Measurements from ENCODE around the gene LHCGR.

Gene LHCGR

DNA sequence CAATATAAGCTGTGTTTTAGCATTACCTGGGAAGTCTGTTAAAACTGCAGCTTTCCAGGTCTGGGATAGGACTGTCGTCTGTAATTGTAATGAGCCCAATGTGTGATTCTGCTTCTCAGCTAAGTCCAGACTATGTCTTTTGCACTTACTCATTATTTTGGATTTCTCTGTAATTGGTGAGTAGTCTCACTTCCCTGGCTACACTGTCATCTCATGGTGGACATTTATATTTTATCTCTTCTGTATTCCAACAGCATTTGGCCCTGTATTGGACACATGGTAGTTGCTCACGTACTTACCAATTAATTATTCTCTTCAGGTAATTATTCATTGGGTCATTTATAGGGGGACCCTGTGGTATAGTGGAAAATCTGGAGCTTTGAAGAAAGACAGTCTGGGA, 28.0 kb downstream of the LHCGR start:
- Histone ChIP-seq H3F3A (ENCODE audit: insufficient read depth) (no peaks in the 10 kb centered on the region), H2AFZ (ENCODE audit: low read depth, low read length, severe bottlenecking) (no peak overlapping the region), H4K20me1 (ENCODE audit: low read depth, low read length) (no peaks in the 10 kb centered on the region), H3K4me2 (ENCODE audit: low read depth, low read length, poor library complexity, severe bottlenecking) (no peak overlapping the region), H3K27ac (ENCODE audit: low read depth, low read length) (no peak overlapping the region), H3K4me3 (ENCODE audit: insufficient read depth, low read length, poor library complexity, severe bottlenecking) (no peak overlapping the region), H3K27me3 (ENCODE audit: low read length) (no peaks in the 10 kb centered on the region), H3K36me3 (ENCODE audit: low read length) (no peaks in the 10 kb centered on the region), H3K9me3 (ENCODE audit: insufficient read depth, low read length) (no peaks in the 10 kb centered on the region), H3K9ac (ENCODE audit: low read length) (no peak overlapping the region), H3K9me2 (replicated peaks; ENCODE audit: insufficient read depth, low read length) (no peaks in the 10 kb centered on the region), H3K79me2 (ENCODE audit: insufficient read depth, low read length) (no peaks in the 10 kb centered on the region)
- TF ChIP-seq CTCF (IDR thresholded peaks at IDR 0.05; ENCODE audit: insufficient read depth, low read length, poor library complexity, severe bottlenecking) (no peak), EZH2phosphoT487 (conservative IDR thresholded peaks at IDR 0.05; ENCODE audit: low read length) (no peak)

- Histone ChIP-seq H3K27ac (ENCODE audit: low read depth, low read length) (no peak overlapping the region), H3K9me2 (replicated peaks; ENCODE audit: insufficient read depth, low read length) (no peaks in the 10 kb centered on the region), H3F3A (ENCODE audit: insufficient read depth) (no peaks in the 10 kb centered on the region), H2AFZ (ENCODE audit: low read depth, low read length, severe bottlenecking) (no peak overlapping the region), H3K27me3 (ENCODE audit: low read length) (no peaks in the 10 kb centered on the region), H3K4me2 (ENCODE audit: low read depth, low read length, poor library complexity, severe bottlenecking) (no peak overlapping the region), H3K79me2 (ENCODE audit: insufficient read depth, low read length) (no peaks in the 10 kb centered on the region), H3K9me3 (ENCODE audit: insufficient read depth, low read length) (no peaks in the 10 kb centered on the region), H3K36me3 (ENCODE audit: low read length) (no peaks in the 10 kb centered on the region), H3K4me3 (ENCODE audit: insufficient read depth, low read length, poor library complexity, severe bottlenecking) (no peak overlapping the region), H3K9ac (ENCODE audit: low read length) (no peak overlapping the region), H4K20me1 (ENCODE audit: low read depth, low read length) (no peaks in the 10 kb centered on the region)
- no peak for TF ChIP-seq CTCF (IDR thresholded peaks at IDR 0.05; ENCODE audit: insufficient read depth, low read length, poor library complexity, severe bottlenecking)
- TF ChIP-seq EZH2phosphoT487 (conservative IDR thresholded peaks at IDR 0.05; ENCODE audit: low read length), result no peak
Measured at GRCh38 chr2:48725696-48726494, 29.6 kb downstream of the LHCGR start.

DNA sequence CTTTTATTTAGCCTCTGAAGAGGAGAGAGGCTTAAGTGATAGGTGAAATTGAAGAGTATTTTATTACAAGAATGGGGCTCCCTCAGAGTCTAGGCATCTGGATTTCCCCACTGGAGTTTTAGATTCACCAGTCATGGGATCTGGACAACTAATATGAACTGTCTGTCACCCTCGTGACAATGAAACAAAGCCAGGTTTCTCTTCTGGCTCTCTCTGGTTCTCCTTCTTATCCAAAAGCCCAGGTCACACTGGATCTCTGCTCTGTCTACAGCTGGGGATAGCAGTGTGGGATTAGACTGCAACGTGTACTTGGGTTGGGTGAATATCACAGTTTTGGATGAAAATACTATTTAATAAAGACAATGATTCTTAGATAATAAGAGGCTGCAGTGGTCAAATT, 31.2 kb downstream of the LHCGR start:
- Histone ChIP-seq H3K79me2 (ENCODE audit: insufficient read depth, low read length) (no peaks in the 10 kb centered on the region), H3K27ac (ENCODE audit: low read depth, low read length) (no peak overlapping the region), H3K27me3 (ENCODE audit: low read length) (no peaks in the 10 kb centered on the region), H3F3A (ENCODE audit: insufficient read depth) (no peaks in the 10 kb centered on the region), H4K20me1 (ENCODE audit: low read depth, low read length) (no peaks in the 10 kb centered on the region), H3K9me3 (ENCODE audit: insufficient read depth, low read length) (no peaks in the 10 kb centered on the region), H3K9me2 (replicated peaks; ENCODE audit: insufficient read depth, low read length) (no peaks in the 10 kb centered on the region), H3K4me3 (ENCODE audit: insufficient read depth, low read length, poor library complexity, severe bottlenecking) (no peak overlapping the region), H3K36me3 (ENCODE audit: low read length) (no peaks in the 10 kb centered on the region), H2AFZ (ENCODE audit: low read depth, low read length, severe bottlenecking) (no peak overlapping the region), H3K4me2 (ENCODE audit: low read depth, low read length, poor library complexity, severe bottlenecking) (no peak overlapping the region), H3K9ac (ENCODE audit: low read length) (no peak overlapping the region)
- no peak for TF ChIP-seq CTCF (IDR thresholded peaks at IDR 0.05; ENCODE audit: insufficient read depth, low read length, poor library complexity, severe bottlenecking)
- TF ChIP-seq EZH2phosphoT487 (conservative IDR thresholded peaks at IDR 0.05; ENCODE audit: low read length), result no peak
